BLaER1 treated with 17β-estradiol and CSF1 and Interleukin-3, amounts not matched to agents 10 nM and 100 nM (cell line): ENCODE results near the gene COBLL1.
"Not testable (repeated sequence)": the region's sequence is repeated elsewhere in the genome, so short reads cannot be mapped to it uniquely, and the experiment has no call there.

Experiments used
- H3K27ac ChIP-seq, 11 experiments: shearing (Covaris generic); formaldehyde crosslinking; 2 replicates each; pipeline ENCODE4 v1.8.1; 2022
- H3K27me3 ChIP-seq, 11 experiments: shearing (Covaris generic); formaldehyde crosslinking; 2 replicates each; pipeline ENCODE4 v1.8.1; 2022
- H3K36me3 ChIP-seq, 11 experiments: shearing (Covaris generic); formaldehyde crosslinking; 2 replicates each; pipeline ENCODE4 v1.8.1; 2022
- H3K4me1 ChIP-seq, 10 experiments: shearing (Covaris generic); formaldehyde crosslinking; 2 replicates each; pipeline ENCODE4 v1.8.1; 2022
- H3K4me2 ChIP-seq, 11 experiments: shearing (Covaris generic); formaldehyde crosslinking; 2 replicates each; pipeline ENCODE4 v1.8.1; 2022
- H3K4me3 ChIP-seq, 10 experiments: shearing (Covaris generic); formaldehyde crosslinking; 2 replicates each; pipeline ENCODE4 v1.8.1; 2022
- H3K9ac ChIP-seq, 11 experiments: shearing (Covaris generic); formaldehyde crosslinking; 2 replicates each; pipeline ENCODE4 v1.8.1; 2022
- H3K9me3 ChIP-seq, 11 experiments: shearing (Covaris generic); formaldehyde crosslinking; replicated peaks in 1 of 11; 2 replicates each; pipeline ENCODE4 v1.8.1; 2022
- H4K20me1 ChIP-seq, 11 experiments: shearing (Covaris generic); formaldehyde crosslinking; 2 replicates each; pipeline ENCODE4 v1.8.1; 2022
- Cebpa-rat ChIP-seq, 11 experiments: shearing (Covaris generic); IDR thresholded peaks; 2 replicates each; pipeline ENCODE4 v1.8.1; 2022

COBLL1 gene

DNA sequence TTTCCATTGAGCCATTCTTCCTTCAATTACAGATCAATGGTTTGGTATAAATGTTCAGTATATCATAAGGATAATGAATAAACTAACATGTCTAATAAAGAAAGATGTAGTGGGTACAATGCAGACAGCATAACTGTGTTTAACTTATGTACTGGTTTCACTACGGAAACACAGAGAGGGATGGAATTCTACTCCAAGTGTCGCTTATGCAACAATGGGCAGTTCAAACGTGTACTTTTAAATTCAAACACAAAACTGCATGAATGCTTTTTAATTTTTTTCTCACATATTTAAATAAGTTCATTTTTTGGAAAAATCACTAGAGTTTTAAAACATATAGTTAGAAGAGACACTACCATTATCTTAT is 74.7 kb downstream of the COBLL1 start:
- H3K9me3 ChIP-seq: no peaks in the 10 kb centered on the region; a peak in 1 of 22 replicates
- H3K4me2 ChIP-seq: no peak overlapping the region

DNA sequence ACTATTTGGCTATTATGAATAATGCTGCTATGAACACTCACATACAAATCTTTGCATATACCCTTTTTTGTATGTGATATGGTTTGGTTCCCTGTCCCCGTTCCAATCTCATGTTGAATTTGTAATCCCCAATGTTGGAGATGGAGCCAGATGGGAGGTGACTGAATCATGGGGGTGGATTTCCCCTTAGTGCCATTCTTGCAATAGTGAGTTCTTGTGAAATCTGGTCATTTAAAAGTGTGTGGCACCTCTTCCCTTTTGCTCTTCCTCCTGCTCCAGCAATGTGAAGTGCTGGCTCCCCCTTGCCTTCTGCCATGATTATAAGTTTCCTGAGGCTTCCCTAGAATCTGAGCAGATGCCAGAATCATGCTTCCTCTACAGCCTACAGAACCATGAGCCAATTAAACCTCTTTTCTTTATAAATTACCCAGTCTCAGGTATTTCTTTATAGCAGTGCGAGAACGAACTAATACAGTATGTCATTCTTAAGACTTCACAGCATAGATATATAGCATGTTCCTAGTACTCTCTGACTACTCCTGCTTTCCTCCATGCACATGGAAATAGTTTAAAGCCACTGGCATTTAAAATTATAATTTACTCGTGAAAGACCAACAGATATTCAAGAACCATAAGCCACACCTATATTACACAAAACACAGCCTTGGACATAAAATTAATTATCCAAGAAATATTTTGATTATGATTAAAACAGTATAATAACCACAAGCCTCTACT is 75.2 kb downstream of the COBLL1 start:
- Histone ChIP-seq H3K36me3 (no peaks in the 10 kb centered on the region), H3K27ac (no peak overlapping the region), H3K4me3 (no peak overlapping the region), H4K20me1 (no peaks in the 10 kb centered on the region), H3K4me1 (peaks cover 0 to 21% (median 0%) of the 10 kb centered on the region in 10 experiments; a peak in 4 of 20 replicates), H3K9ac (no peak overlapping the region), H3K27me3 (no peaks in the 10 kb centered on the region), H3K9me3 (no peaks in the 10 kb centered on the region; a peak in 1 of 22 replicates), H3K4me2 (peak overlapping the region in 2 of 11 experiments; percentile 48 to 59; a peak in 4 of 22 replicates)
- TF ChIP-seq Cebpa-rat (IDR thresholded peaks at IDR 0.05): no peak

More for the DNA sequence above, 74.7 kb downstream of the COBLL1 start:
- Histone ChIP-seq H3K27ac (no peak overlapping the region), H3K4me1 (peaks cover 0 to 16% (median 0%) of the 10 kb centered on the region in 10 experiments; a peak in 4 of 20 replicates), H3K27me3 (no peaks in the 10 kb centered on the region), H3K36me3 (no peaks in the 10 kb centered on the region), H3K9ac (no peak overlapping the region), H4K20me1 (no peaks in the 10 kb centered on the region), H3K4me3 (no peak overlapping the region)
- TF ChIP-seq Cebpa-rat (IDR thresholded peaks at IDR 0.05): no peak

DNA sequence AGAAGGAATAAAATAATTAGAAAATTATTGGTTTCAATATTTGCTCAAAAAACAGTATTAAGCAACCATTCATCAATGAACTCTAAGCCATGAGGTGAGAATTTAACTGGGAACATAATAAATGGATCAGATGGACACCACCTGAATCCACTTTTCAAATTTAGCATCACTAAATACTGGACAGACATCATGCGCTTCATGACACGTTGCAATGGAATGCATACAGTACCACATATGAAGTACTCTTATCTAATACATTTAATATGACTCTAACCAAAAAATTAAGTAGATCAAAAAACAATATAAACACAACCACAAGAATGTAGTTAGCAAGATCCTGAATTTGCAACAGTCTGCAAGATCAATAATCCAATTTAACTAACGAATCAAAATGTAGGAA is 76.6 kb downstream of the COBLL1 start:
- H3K4me2 ChIP-seq: no peak overlapping the region
- H3K9ac ChIP-seq: no peak overlapping the region
- peaks cover 0 to 35% (median 0%) of the 10 kb centered on the region in 10 experiments; a peak in 5 of 20 replicates for H3K4me1 ChIP-seq
- no peaks in the 10 kb centered on the region; a peak in 1 of 22 replicates for H3K9me3 ChIP-seq
- no peak overlapping the region for H3K27ac ChIP-seq
- H3K36me3 ChIP-seq: no peaks in the 10 kb centered on the region
- no peak for TF ChIP-seq Cebpa-rat (IDR thresholded peaks at IDR 0.05)
- no peaks in the 10 kb centered on the region for H4K20me1 ChIP-seq
- H3K4me3 ChIP-seq: no peak overlapping the region
- no peaks in the 10 kb centered on the region for H3K27me3 ChIP-seq

DNA sequence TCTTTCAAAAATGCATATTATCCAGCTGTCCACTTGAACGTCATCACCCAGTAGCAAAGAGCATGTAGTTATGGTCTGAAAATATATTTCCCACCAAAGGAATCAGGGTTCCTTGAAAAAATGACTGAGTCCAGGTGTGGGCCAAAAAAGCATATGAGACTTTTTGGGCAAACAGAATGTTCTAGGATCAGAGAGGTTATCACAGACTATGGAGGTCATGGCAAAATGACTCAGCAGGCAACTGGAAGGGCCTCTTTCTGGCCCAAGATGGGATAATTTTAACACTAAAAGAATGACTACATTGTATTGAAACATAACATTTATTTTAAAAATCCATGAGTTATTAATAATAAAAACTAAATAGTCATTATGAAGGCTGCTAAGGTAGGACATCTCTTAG is 77.1 kb downstream of the COBLL1 start:
- H3K27me3 ChIP-seq: no peaks in the 10 kb centered on the region
- no peaks in the 10 kb centered on the region for H3K36me3 ChIP-seq
- no peaks in the 10 kb centered on the region; a peak in 1 of 22 replicates for H3K9me3 ChIP-seq
- H3K4me3 ChIP-seq: no peak overlapping the region
- H3K9ac ChIP-seq: no peak overlapping the region
- H3K27ac ChIP-seq: no peak overlapping the region
- H3K4me2 ChIP-seq: no peak overlapping the region
- no peaks in the 10 kb centered on the region for H4K20me1 ChIP-seq
- H3K4me1 ChIP-seq: peaks cover 0 to 40% (median 0%) of the 10 kb centered on the region in 10 experiments; a peak in 5 of 20 replicates
- no peak for TF ChIP-seq Cebpa-rat (IDR thresholded peaks at IDR 0.05)

DNA sequence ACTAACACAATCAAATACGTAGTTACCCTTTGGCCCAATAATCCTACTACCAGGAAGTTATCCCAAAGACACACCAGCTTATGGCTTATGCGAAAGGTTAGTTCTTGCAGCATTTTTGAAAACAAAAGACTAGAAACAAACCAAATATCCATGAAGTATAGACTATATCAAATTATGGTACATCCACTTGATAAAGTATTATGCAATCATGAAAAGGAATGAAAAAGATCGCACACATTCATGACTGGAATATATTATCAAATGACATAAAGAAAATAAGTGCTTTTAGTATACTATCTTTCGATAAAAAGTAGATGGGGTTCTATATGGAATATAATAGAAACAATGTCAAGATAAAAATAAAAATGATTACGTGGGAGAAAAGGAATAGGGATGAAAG is 78.2 kb downstream of the COBLL1 start:
- Histone ChIP-seq H3K27ac (no peak overlapping the region), H3K4me3 (no peak overlapping the region), H3K27me3 (no peaks in the 10 kb centered on the region), H3K4me2 (no peak overlapping the region), H3K4me1 (peaks cover 0 to 45% (median 0%) of the 10 kb centered on the region in 10 experiments; a peak in 6 of 20 replicates), H3K36me3 (no peaks in the 10 kb centered on the region), H3K9me3 (no peaks in the 10 kb centered on the region; a peak in 1 of 22 replicates), H3K9ac (no peak overlapping the region), H4K20me1 (no peaks in the 10 kb centered on the region)
- TF ChIP-seq Cebpa-rat (IDR thresholded peaks at IDR 0.05): no peak

DNA sequence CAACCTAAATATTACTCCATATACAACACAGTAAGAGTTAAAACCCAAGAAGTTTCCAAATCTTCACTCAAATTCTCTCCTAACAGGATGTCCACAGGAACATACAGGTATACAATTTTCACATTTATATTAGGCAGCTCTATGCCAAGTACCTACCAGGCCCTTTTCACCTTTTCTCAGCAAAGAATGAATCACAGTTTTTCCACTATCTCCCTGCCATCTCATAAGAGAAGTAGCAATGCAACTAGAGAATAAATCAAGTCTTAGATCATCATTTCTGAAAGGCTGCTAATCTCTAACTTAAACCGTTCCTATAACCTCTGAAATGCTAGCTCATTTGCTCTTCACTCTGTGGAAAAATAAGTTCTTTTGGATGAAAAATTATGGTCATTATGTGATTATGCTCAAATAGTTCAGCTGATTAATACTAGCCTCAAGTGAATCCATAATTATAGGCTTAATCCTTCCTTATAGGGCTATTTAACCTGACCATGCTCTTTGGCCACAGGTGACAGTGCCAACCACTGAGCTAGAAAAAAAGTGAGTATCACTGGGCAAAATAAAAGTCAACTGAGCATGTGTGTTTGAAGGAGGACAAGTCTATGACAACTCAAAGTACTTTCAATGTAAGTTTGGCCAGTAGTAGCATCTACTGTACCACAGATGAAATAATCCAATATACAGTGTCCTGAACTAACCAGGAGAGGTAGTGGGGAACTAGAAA is 79.7 kb downstream of the COBLL1 start:
- no peaks in the 10 kb centered on the region for H3K27me3 ChIP-seq
- H3K4me2 ChIP-seq: peak overlapping the region in 2 of 11 experiments; percentile 19 to 59; a peak in 2 of 22 replicates
- H3K9ac ChIP-seq: no peak overlapping the region
- no peaks in the 10 kb centered on the region for H3K36me3 ChIP-seq
- H3K4me1 ChIP-seq: peaks cover 0 to 59% (median 0%) of the 10 kb centered on the region in 10 experiments; a peak in 7 of 20 replicates
- no peak overlapping the region for H3K4me3 ChIP-seq
- TF ChIP-seq Cebpa-rat (IDR thresholded peaks at IDR 0.05): no peak
- H3K27ac ChIP-seq: no peak overlapping the region
- H4K20me1 ChIP-seq: no peaks in the 10 kb centered on the region
- no peaks in the 10 kb centered on the region; a peak in 1 of 22 replicates for H3K9me3 ChIP-seq

DNA sequence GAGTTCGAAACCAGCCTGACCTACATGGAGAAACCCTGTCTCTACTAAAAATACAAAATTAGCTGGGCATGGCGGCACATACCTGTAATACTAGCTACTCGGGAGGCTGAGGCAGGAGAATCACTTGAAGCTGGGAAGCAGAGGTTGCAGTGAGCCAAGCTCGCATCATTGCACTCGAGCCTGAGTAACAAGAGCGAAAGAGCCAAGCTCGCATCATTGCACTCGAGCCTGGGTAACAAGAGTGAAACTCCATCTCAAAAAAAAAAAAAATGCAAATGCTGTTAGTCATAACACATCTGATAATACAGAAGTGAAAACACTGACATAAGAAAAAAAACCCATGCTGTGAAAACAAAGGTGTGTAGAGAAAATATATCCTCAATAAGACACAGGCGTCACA is 80.4 kb downstream of the COBLL1 start:
- Histone ChIP-seq H3K4me1 (peaks cover 0 to 61% (median 0%) of the 10 kb centered on the region in 10 experiments; a peak in 7 of 20 replicates), H3K4me2 (peak overlapping the region in 3 of 11 experiments; percentile 9 to 65 (median 59); a peak in 5 of 22 replicates)
- H4K20me1 ChIP-seq, H3K9me3 ChIP-seq, H3K36me3 ChIP-seq, H3K4me3 ChIP-seq, H3K9ac ChIP-seq, H3K27me3 ChIP-seq, H3K27ac ChIP-seq: not testable (repeated sequence)

DNA sequence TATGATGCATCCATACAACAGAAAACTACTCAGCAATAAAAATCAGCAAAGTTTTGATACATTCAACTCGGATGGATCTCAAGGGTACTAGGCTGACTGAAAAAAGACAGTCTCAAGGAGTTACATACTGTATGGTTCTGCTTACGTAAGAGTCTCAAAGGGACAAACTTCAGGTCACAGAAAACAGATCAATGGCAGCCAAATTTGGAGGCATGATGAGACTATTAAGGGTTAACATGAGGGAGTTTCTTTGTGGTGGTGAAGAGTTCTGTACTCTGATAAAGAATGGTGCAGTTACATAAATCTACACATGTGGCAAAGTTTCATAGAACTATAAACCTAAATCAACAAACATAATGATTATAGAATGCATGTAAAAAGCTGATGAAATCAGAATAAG is 81.4 kb downstream of the COBLL1 start:
- no peaks in the 10 kb centered on the region for H3K27me3 ChIP-seq
- H3K27ac ChIP-seq: no peak overlapping the region
- no peak for TF ChIP-seq Cebpa-rat (IDR thresholded peaks at IDR 0.05)
- H3K4me3 ChIP-seq: no peak overlapping the region
- no peaks in the 10 kb centered on the region for H3K36me3 ChIP-seq
- no peaks in the 10 kb centered on the region for H4K20me1 ChIP-seq
- H3K9ac ChIP-seq: no peak overlapping the region
- H3K4me1 ChIP-seq: peaks cover 0 to 51% (median 0%) of the 10 kb centered on the region in 10 experiments; a peak in 7 of 20 replicates
- H3K4me2 ChIP-seq: peak overlapping the region in 2 of 11 experiments; percentile 59 to 65; a peak in 3 of 22 replicates
- no peaks in the 10 kb centered on the region; a peak in 1 of 22 replicates for H3K9me3 ChIP-seq

DNA sequence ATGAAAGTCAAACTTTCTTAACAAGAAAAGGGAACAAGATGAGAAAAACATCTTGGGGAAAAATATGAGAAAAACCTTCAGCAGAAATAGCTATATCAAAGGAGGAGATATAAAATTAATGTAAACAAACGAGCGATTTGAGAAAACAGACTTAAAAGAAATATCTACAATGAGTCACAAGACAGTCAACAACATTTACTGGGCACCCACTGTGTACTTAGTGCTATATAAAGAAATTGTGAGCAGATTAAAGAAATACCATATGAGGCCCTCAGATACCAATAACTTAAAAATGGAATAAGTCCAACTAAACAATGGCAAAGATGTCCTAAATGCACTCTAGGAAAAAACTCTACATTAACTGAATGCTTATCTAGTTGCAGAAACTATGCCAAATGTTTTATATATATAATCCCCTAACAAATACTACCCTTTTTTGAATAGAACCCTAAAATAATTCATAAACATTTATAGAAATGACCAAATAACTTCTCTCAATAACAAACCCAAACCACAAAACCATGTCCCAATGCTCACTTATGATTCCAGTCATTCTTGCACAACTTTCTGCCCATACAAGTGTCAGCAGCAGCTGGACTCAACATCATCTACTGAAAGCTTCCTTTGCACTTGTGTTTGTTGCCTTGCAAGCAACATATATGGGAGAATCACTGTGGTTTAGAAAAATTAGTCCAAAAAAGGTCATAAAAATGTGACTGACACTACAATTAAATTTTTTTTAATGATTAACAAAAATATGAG is 83.5 kb downstream of the COBLL1 start:
- peak in 4 of 11 experiments; percentile 8 to 52 (median 38); a peak in 5 of 22 replicates for TF ChIP-seq Cebpa-rat (IDR thresholded peaks at IDR 0.05)
- peak overlapping the region in 1 of 11 experiments; percentile 43; a peak in 1 of 22 replicates for H3K9ac ChIP-seq
- peaks cover 0 to 51% (median 0%) of the 10 kb centered on the region in 10 experiments; a peak in 7 of 20 replicates for H3K4me1 ChIP-seq
- peak overlapping the region in 7 of 11 experiments; percentile 21 to 72 (median 54); a peak in 12 of 22 replicates for H3K27ac ChIP-seq
- no peak overlapping the region for H3K4me3 ChIP-seq
- no peaks in the 10 kb centered on the region for H3K36me3 ChIP-seq
- H3K9me3 ChIP-seq: no peaks in the 10 kb centered on the region; a peak in 1 of 22 replicates
- no peaks in the 10 kb centered on the region for H4K20me1 ChIP-seq
- peak overlapping the region in 4 of 11 experiments; percentile 28 to 61 (median 37); a peak in 6 of 22 replicates for H3K4me2 ChIP-seq
- no peaks in the 10 kb centered on the region for H3K27me3 ChIP-seq
